GM12801 (cell line): ENCODE results near the gene SLC20A1.

ENCODE experiments used
- CTCF ChIP-seq: IDR thresholded peaks from one replicate; pipeline ENCODE4 v1.5.1; 2011; ENCODE audit warnings: control low read depth; ENCODE audit not compliant: insufficient read length; ENCODE audit errors: extremely low read depth

SLC20A1 gene

GRCh38 chr2:112669667-112670066, 23.9 kb downstream of the SLC20A1 start:
- TF ChIP-seq CTCF = no peak

GRCh38 chr2:112670252-112671022, 24.7 kb downstream of the SLC20A1 start:
- no peak for TF ChIP-seq CTCF

GRCh38 chr2:112671801-112672200, 26.1 kb downstream of the SLC20A1 start:
- TF ChIP-seq CTCF = no peak

- no peak for TF ChIP-seq CTCF
Measured at GRCh38 chr2:112673008-112673407, 27.3 kb downstream of the SLC20A1 start.

- TF ChIP-seq CTCF = no peak
Measured at GRCh38 chr2:112674229-112674628, 28.5 kb downstream of the SLC20A1 start.

GRCh38 chr2:112679484-112679883, 33.7 kb downstream of the SLC20A1 start:
- no peak for TF ChIP-seq CTCF

- no peak for TF ChIP-seq CTCF
Measured at GRCh38 chr2:112680666-112681101, 34.9 kb downstream of the SLC20A1 start.
